Mesendoderm (in vitro differentiated cells): ENCODE data around the gene NLRC5.

Experiments used
- DNase-seq: peaks from one replicate; pipeline ENCODE4 v3.0.0; 2013
- H2AK5ac ChIP-seq: 2 replicates; pipeline ENCODE4 v1.6.1; 2013; ENCODE audit warnings: low read length, inconsistent platforms
- H2BK120ac ChIP-seq: 2 replicates; pipeline ENCODE4 v1.6.1; 2013; ENCODE audit warnings: low read depth, mild to moderate bottlenecking, low read length, moderate library complexity, mixed read lengths
- H2BK15ac ChIP-seq: replicated peaks from 2 replicates; pipeline ENCODE4 v1.6.1; 2013; ENCODE audit warnings: low read depth, mild to moderate bottlenecking, moderate library complexity
- H2BK5ac ChIP-seq: 2 replicates; pipeline ENCODE4 v1.6.1; 2013; ENCODE audit warnings: low read length, inconsistent platforms
- H3K18ac ChIP-seq: 2 replicates; pipeline ENCODE4 v1.6.1; 2013; ENCODE audit warnings: mild to moderate bottlenecking, low read length, mixed read lengths
- H3K23ac ChIP-seq: one replicate; pipeline ENCODE4 v1.6.1; 2013; ENCODE audit warnings: low read length
- H3K27ac ChIP-seq: 2 replicates; pipeline ENCODE4 v1.5.1; 2013; ENCODE audit warnings: low read depth, mild to moderate bottlenecking, inconsistent platforms, low read length, moderate library complexity
- H3K27me3 ChIP-seq: 2 replicates; pipeline ENCODE4 v1.6.1; 2013; ENCODE audit warnings: low read length, control low read depth, mild to moderate bottlenecking, inconsistent platforms; ENCODE audit not compliant: insufficient read depth, poor library complexity
- H3K36me3 ChIP-seq: 2 replicates; pipeline ENCODE4 v1.6.1; 2013; ENCODE audit warnings: low read length, inconsistent platforms; ENCODE audit not compliant: control insufficient read depth, insufficient read depth
- H3K4ac ChIP-seq: one replicate; pipeline ENCODE4 v1.6.1; 2013; ENCODE audit warnings: low read depth, mild to moderate bottlenecking, low read length, moderate library complexity
- H3K4me1 ChIP-seq: 2 replicates; pipeline ENCODE4 v1.6.1; 2013; ENCODE audit warnings: low read depth, low read length, inconsistent platforms; ENCODE audit not compliant: control insufficient read depth
- H3K4me2 ChIP-seq: 2 replicates; pipeline ENCODE4 v1.6.1; 2013; ENCODE audit warnings: low read length
- H3K4me3 ChIP-seq: 2 replicates; pipeline ENCODE4 v1.5.1; 2013; ENCODE audit warnings: mild to moderate bottlenecking, low read length
- H3K56ac ChIP-seq: one replicate; pipeline ENCODE4 v1.6.1; 2013; ENCODE audit warnings: low read length
- H3K79me1 ChIP-seq: 2 replicates; pipeline ENCODE4 v1.6.1; 2013; ENCODE audit warnings: low read length, inconsistent platforms
- H3K79me2 ChIP-seq: 2 replicates; pipeline ENCODE4 v1.6.1; 2013; ENCODE audit warnings: mild to moderate bottlenecking, low read length; ENCODE audit not compliant: control insufficient read depth, insufficient read depth
- H3K9ac ChIP-seq: 2 replicates; pipeline ENCODE4 v1.6.1; 2013; ENCODE audit warnings: low read length, inconsistent platforms
- H4K5ac ChIP-seq: one replicate; pipeline ENCODE4 v1.6.1; 2013; ENCODE audit warnings: low read length
- H4K8ac ChIP-seq: one replicate; pipeline ENCODE4 v1.6.1; 2013; ENCODE audit warnings: low read depth, mild to moderate bottlenecking, control low read depth, low read length, moderate library complexity
- WGBS: extraction: QIAGEN DNeasy Blood & Tissue Kit; methylation state at CpG from one replicate; pipeline ENCODE4 v1.1.7; 2013; ENCODE audit warnings: low lambda C conversion rate, missing lambda C conversion rate; ENCODE audit not compliant: insufficient coverage; ENCODE audit errors: extremely low coverage; 5-methylcytosine and 5-hydroxymethylcytosine counted together

The NLRC5 gene

GRCh38 chr16:57039148-57039812 lies 49.9 kb downstream of the NLRC5 start:
- no peak overlapping the region for H2BK15ac ChIP-seq
- H3K36me3 ChIP-seq = no peaks in the 10 kb centered on the region
- no peaks in the 10 kb centered on the region for H3K79me2 ChIP-seq
- WGBS = no CpG with 5 or more reads among the region's 5 CpGs
- no peak for DNase-seq
- H3K23ac ChIP-seq = no peak overlapping the region
- H3K18ac ChIP-seq = no peak overlapping the region
- no peaks in the 10 kb centered on the region for H3K4me1 ChIP-seq
- H3K4me3 ChIP-seq = no peak overlapping the region
- no peak overlapping the region for H3K56ac ChIP-seq
- H3K27ac ChIP-seq = no peak overlapping the region
- no peak overlapping the region for H4K8ac ChIP-seq
- H3K4me2 ChIP-seq = no peak overlapping the region
- no peak overlapping the region for H2AK5ac ChIP-seq
- H3K79me1 ChIP-seq = no peaks in the 10 kb centered on the region
- no peak overlapping the region for H3K4ac ChIP-seq
- H4K5ac ChIP-seq = no peak overlapping the region
- H3K9ac ChIP-seq = no peak overlapping the region
- no peak overlapping the region for H2BK120ac ChIP-seq
- no peak overlapping the region for H2BK5ac ChIP-seq
- no peaks in the 10 kb centered on the region for H3K27me3 ChIP-seq

GRCh38 chr16:57041182-57042156 lies 52.1 kb downstream of the NLRC5 start:
- Histone ChIP-seq H3K18ac (no peak overlapping the region), H4K5ac (no peak overlapping the region), H2BK15ac (no peak overlapping the region), H3K4me2 (no peak overlapping the region), H3K23ac (no peak overlapping the region), H3K4ac (no peak overlapping the region), H2AK5ac (no peak overlapping the region), H3K79me1 (no peaks in the 10 kb centered on the region), H3K4me3 (no peak overlapping the region), H3K36me3 (no peaks in the 10 kb centered on the region), H3K56ac (no peak overlapping the region), H2BK120ac (no peak overlapping the region), H3K4me1 (no peaks in the 10 kb centered on the region), H2BK5ac (no peak overlapping the region), H3K27me3 (no peaks in the 10 kb centered on the region), H3K9ac (no peak overlapping the region), H4K8ac (no peak overlapping the region), H3K79me2 (no peaks in the 10 kb centered on the region), H3K27ac (no peak overlapping the region)
- no CpG with 5 or more reads among the region's 12 CpGs for WGBS
- DNase-seq = no peak

- Histone ChIP-seq H3K9ac (no peak overlapping the region), H3K4me1 (no peaks in the 10 kb centered on the region), H3K18ac (no peak overlapping the region), H2BK5ac (no peak overlapping the region), H3K79me1 (no peaks in the 10 kb centered on the region), H2BK120ac (no peak overlapping the region), H3K56ac (no peak overlapping the region), H4K5ac (no peak overlapping the region), H3K27me3 (no peaks in the 10 kb centered on the region), H3K79me2 (no peaks in the 10 kb centered on the region), H3K27ac (no peak overlapping the region), H4K8ac (no peak overlapping the region), H2AK5ac (no peak overlapping the region), H3K23ac (no peak overlapping the region), H2BK15ac (no peak overlapping the region), H3K4ac (no peak overlapping the region), H3K4me2 (no peak overlapping the region), H3K36me3 (no peaks in the 10 kb centered on the region), H3K4me3 (no peak overlapping the region)
- WGBS = no CpG with 5 or more reads among the region's 14 CpGs
- no peak for DNase-seq
Observed at GRCh38 chr16:57042157-57043111, 53.1 kb downstream of the NLRC5 start.

GRCh38 chr16:57043248-57043647 lies 53.9 kb downstream of the NLRC5 start:
- Histone ChIP-seq H3K4me3 (no peak overlapping the region), H3K18ac (no peak overlapping the region), H3K79me2 (no peaks in the 10 kb centered on the region), H3K27me3 (no peaks in the 10 kb centered on the region), H3K56ac (no peak overlapping the region), H3K23ac (no peak overlapping the region), H3K9ac (no peak overlapping the region), H3K4ac (no peak overlapping the region), H2AK5ac (no peak overlapping the region), H4K8ac (no peak overlapping the region), H3K27ac (no peak overlapping the region), H3K36me3 (no peaks in the 10 kb centered on the region), H2BK5ac (no peak overlapping the region), H2BK15ac (no peak overlapping the region), H3K4me1 (no peaks in the 10 kb centered on the region), H3K4me2 (no peak overlapping the region), H3K79me1 (no peaks in the 10 kb centered on the region), H2BK120ac (no peak overlapping the region), H4K5ac (no peak overlapping the region)
- WGBS = no CpG with 5 or more reads among the region's 9 CpGs
- DNase-seq = no peak

- H3K27ac ChIP-seq = no peak overlapping the region
- WGBS = no CpG with 5 or more reads among the region's 12 CpGs
- no peak overlapping the region for H4K8ac ChIP-seq
- H2BK15ac ChIP-seq = no peak overlapping the region
- no peaks in the 10 kb centered on the region for H3K79me1 ChIP-seq
- H2BK5ac ChIP-seq = no peak overlapping the region
- H3K27me3 ChIP-seq = no peaks in the 10 kb centered on the region
- H3K4me1 ChIP-seq = no peaks in the 10 kb centered on the region
- H3K36me3 ChIP-seq = no peaks in the 10 kb centered on the region
- no peak overlapping the region for H2BK120ac ChIP-seq
- H3K79me2 ChIP-seq = no peaks in the 10 kb centered on the region
- no peak overlapping the region for H4K5ac ChIP-seq
- no peak overlapping the region for H3K56ac ChIP-seq
- no peak overlapping the region for H3K9ac ChIP-seq
- H3K4me2 ChIP-seq = no peak overlapping the region
- no peak overlapping the region for H2AK5ac ChIP-seq
- no peak overlapping the region for H3K18ac ChIP-seq
- no peak for DNase-seq
- no peak overlapping the region for H3K4me3 ChIP-seq
- H3K23ac ChIP-seq = no peak overlapping the region
- H3K4ac ChIP-seq = no peak overlapping the region
Observed at GRCh38 chr16:57044931-57045693, 55.8 kb downstream of the NLRC5 start.
